Nephron progenitor cell (in vitro differentiated cells): ENCODE data around the gene NRIP1.

ENCODE experiments used
- DNase-seq: peaks from one replicate; pipeline ENCODE4 v3.0.0; 2021
- H3K27ac Mint-ChIP-seq: 2 replicates; pipeline ENCODE4 v1.8.0; 2021; ENCODE audit warnings: mild to moderate bottlenecking, moderate library complexity, mixed read lengths
- H3K27me3 Mint-ChIP-seq: 2 replicates; pipeline ENCODE4 v1.8.0; 2021; ENCODE audit warnings: mild to moderate bottlenecking, low read depth, mixed read lengths; ENCODE audit not compliant: poor library complexity
- H3K36me3 Mint-ChIP-seq: 2 replicates; pipeline ENCODE4 v1.8.0; 2021; ENCODE audit warnings: low read depth, mixed read lengths
- H3K4me1 Mint-ChIP-seq: 2 replicates; pipeline ENCODE4 v1.8.0; 2021; ENCODE audit warnings: mixed read lengths
- H3K4me3 Mint-ChIP-seq: 2 replicates; pipeline ENCODE4 v1.8.0; 2021; ENCODE audit warnings: mild to moderate bottlenecking, moderate library complexity, mixed read lengths
- H3K9me3 Mint-ChIP-seq: 2 replicates; pipeline ENCODE4 v1.8.0; 2021; ENCODE audit warnings: mild to moderate bottlenecking, moderate library complexity, mixed read lengths
- TF ChIP-seq, protein P1 (sequence below): fragments of 200-600 bp; sonication (generic); IDR thresholded peaks from 2 replicates; pipeline ENCODE4 v1.5.0; 2021; ENCODE audit warnings: antibody characterized with exemption

NRIP1 gene

GRCh38 chr21:15061279-15061678, 3.5 kb downstream of the NRIP1 start:
- DNase-seq, result no peak
- H3K27ac Mint-ChIP-seq, result peak overlapping the region; percentile 95

DNA sequence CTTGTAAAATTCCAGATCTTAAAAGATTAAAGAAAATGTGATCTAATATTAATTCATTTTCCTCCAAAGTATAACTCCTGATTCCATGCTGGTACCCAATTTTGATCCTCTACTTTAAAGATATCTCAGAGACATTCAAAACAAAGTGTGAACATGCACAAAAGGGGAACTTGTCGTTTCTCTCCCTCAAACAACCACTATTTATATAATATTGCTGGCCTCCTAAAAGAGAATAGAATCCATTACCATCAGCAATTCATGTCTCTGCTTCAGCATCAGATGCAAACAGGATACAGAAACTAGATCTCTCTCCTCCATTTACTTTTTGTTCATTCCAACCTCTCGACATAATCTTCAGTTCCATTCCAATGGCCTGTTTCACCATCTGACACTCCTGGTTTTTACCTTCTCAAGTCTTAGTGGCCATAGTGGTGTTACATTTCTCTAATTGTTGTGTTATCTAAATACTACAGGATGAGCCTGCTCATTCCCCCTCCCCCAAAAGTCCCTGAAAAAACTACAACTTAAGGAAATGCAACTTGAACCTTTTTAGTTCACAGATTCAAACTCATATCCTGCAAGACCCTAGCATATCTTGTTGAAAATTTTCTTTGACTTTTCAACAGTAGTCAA, 4.1 kb downstream of the NRIP1 start:
- TF ChIP-seq, protein P1, sequence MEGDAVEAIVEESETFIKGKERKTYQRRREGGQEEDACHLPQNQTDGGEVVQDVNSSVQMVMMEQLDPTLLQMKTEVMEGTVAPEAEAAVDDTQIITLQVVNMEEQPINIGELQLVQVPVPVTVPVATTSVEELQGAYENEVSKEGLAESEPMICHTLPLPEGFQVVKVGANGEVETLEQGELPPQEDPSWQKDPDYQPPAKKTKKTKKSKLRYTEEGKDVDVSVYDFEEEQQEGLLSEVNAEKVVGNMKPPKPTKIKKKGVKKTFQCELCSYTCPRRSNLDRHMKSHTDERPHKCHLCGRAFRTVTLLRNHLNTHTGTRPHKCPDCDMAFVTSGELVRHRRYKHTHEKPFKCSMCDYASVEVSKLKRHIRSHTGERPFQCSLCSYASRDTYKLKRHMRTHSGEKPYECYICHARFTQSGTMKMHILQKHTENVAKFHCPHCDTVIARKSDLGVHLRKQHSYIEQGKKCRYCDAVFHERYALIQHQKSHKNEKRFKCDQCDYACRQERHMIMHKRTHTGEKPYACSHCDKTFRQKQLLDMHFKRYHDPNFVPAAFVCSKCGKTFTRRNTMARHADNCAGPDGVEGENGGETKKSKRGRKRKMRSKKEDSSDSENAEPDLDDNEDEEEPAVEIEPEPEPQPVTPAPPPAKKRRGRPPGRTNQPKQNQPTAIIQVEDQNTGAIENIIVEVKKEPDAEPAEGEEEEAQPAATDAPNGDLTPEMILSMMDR, result no peak
- peaks cover 26% of the 10 kb centered on the region for H3K36me3 Mint-ChIP-seq
- H3K9me3 Mint-ChIP-seq, result peaks cover 10% of the 10 kb centered on the region
- H3K27ac Mint-ChIP-seq, result peak overlapping the region; percentile 95
- no peak for DNase-seq
- peaks cover 3% of the 10 kb centered on the region for H3K27me3 Mint-ChIP-seq
- H3K4me3 Mint-ChIP-seq, result peak overlapping the region; percentile 99
- H3K4me1 Mint-ChIP-seq, result peaks cover 79% of the 10 kb centered on the region

More at GRCh38 chr21:15061279-15061678, 3.5 kb downstream of the NRIP1 start:
- peaks cover 7% of the 10 kb centered on the region for H3K9me3 Mint-ChIP-seq
- H3K36me3 Mint-ChIP-seq, result peaks cover 20% of the 10 kb centered on the region
- TF ChIP-seq, protein P1, result no peak
- no peaks in the 10 kb centered on the region for H3K27me3 Mint-ChIP-seq
- peak overlapping the region; percentile 99 for H3K4me3 Mint-ChIP-seq
- H3K4me1 Mint-ChIP-seq, result peaks cover 79% of the 10 kb centered on the region

DNA sequence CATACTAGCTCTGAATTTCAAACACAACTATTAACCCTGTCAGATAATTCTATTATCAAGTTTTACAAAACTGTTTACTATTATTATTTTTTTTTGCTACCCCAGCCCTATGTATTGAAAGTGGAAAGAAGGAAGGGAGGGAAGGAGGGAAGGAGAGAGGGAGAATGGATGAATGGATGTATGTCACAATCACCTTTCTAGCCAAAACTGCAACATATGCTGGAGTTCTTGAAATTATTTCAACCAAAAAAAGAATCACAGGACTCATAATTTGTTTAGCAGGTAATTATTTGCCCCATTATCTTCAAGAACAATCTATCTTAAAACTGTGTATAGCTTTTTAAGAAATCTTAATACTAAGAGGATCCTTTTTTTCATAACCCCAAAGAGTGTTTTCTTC, 5.4 kb downstream of the NRIP1 start:
- no peak for DNase-seq
- TF ChIP-seq, protein P1, result no peak
- Mint-ChIP-seq H3K9me3 (peaks cover 16% of the 10 kb centered on the region), H3K4me1 (peaks cover 89% of the 10 kb centered on the region), H3K27me3 (peaks cover 4% of the 10 kb centered on the region), H3K4me3 (peak overlapping the region; percentile 99), H3K36me3 (peaks cover 39% of the 10 kb centered on the region), H3K27ac (peak overlapping the region; percentile 90)

GRCh38 chr21:15058854-15059263, 5.9 kb downstream of the NRIP1 start:
- H3K27me3 Mint-ChIP-seq, result peaks cover 4% of the 10 kb centered on the region
- H3K27ac Mint-ChIP-seq, result peak overlapping the region; percentile 90
- peaks cover 44% of the 10 kb centered on the region for H3K36me3 Mint-ChIP-seq
- no peak for DNase-seq
- TF ChIP-seq, protein P1, result no peak
- H3K4me3 Mint-ChIP-seq, result peak overlapping the region; percentile 99
- peaks cover 16% of the 10 kb centered on the region for H3K9me3 Mint-ChIP-seq
- peaks cover 94% of the 10 kb centered on the region for H3K4me1 Mint-ChIP-seq

DNA sequence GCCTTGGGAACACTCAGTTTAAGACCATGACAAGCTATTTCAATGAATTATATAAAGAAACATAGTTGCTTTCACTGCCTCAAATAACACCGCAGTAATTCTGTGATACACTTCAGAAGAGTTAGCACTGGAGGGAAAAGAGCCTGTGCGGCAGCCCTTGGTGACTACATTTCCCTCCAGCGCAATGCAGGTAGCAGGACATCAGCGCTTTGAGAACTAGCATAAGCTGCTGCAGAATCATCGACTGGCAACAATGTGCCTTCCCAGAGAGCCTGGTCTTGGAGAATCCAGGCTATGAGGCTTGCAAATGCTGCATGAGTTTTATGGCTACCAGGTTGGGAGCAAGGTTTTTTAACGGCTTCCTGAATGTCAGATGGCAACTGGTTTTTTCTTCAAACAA, 7.5 kb downstream of the NRIP1 start:
- H3K27me3 Mint-ChIP-seq, result peaks cover 4% of the 10 kb centered on the region
- peaks cover 100% of the 10 kb centered on the region for H3K4me1 Mint-ChIP-seq
- DNase-seq, result no peak
- peaks cover 16% of the 10 kb centered on the region for H3K9me3 Mint-ChIP-seq
- TF ChIP-seq, protein P1, result no peak
- H3K27ac Mint-ChIP-seq, result no peak overlapping the region
- peak overlapping the region; percentile 99 for H3K4me3 Mint-ChIP-seq
- H3K36me3 Mint-ChIP-seq, result peaks cover 41% of the 10 kb centered on the region

GRCh38 chr21:15054606-15055239, 10.1 kb downstream of the NRIP1 start:
- H3K4me3 Mint-ChIP-seq, result no peak overlapping the region

More at GRCh38 chr21:15054606-15055239, 10.1 kb downstream of the NRIP1 start:
- H3K27ac Mint-ChIP-seq, result peak overlapping the region; percentile 53
- peaks cover 67% of the 10 kb centered on the region for H3K36me3 Mint-ChIP-seq
- H3K27me3 Mint-ChIP-seq, result peaks cover 4% of the 10 kb centered on the region
- peaks cover 95% of the 10 kb centered on the region for H3K4me1 Mint-ChIP-seq
- DNase-seq, result no peak
- H3K9me3 Mint-ChIP-seq, result peaks cover 23% of the 10 kb centered on the region
- TF ChIP-seq, protein P1, result no peak
